NCI-H146 treated with DMSO at 0.1 percent for 48 hours (cell line): ENCODE results near the gene ARID3C.

ENCODE experiments used
- DNase-seq: peaks from one replicate; lab custom pipeline; 2025; ENCODE audit not compliant: unreplicated experiment; lab: John Stamatoyannopoulos, UW

The ARID3C gene

GRCh38 chr9:34578241-34579103 is 50.4 kb downstream of the ARID3C start:
- DNase-seq = peak; percentile 49

- no peak for DNase-seq
Observed at GRCh38 chr9:34577400-34578240, 51.2 kb downstream of the ARID3C start.

- no peak for DNase-seq
Observed at GRCh38 chr9:34576597-34577399, 52.1 kb downstream of the ARID3C start.

- no peak for DNase-seq
Observed at GRCh38 chr9:34575862-34576596, 52.8 kb downstream of the ARID3C start.

DNA sequence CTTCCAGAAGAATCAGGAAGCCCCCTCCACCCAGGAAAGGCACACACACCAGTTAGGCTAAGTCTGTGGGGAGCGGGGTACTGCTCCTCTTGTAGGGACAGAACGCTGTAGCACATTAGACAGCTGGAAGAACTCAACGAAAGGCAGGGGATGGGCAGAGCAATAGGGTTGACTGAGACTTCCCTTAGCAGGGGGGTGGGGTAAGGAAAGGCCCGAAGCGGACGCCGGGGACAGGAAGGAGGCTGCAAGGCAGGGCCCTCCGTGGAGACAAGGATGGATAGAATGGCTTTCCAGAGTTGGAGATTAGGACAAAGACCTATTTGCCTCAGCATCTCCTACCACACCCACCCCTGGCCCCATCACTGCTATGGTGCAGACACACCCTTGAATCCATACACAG is 53.6 kb downstream of the ARID3C start:
- DNase-seq = no peak

- DNase-seq = no peak
Observed at GRCh38 chr9:34574571-34574970, 54.3 kb downstream of the ARID3C start.

GRCh38 chr9:34573599-34574325 is 55.1 kb downstream of the ARID3C start:
- no peak for DNase-seq

DNA sequence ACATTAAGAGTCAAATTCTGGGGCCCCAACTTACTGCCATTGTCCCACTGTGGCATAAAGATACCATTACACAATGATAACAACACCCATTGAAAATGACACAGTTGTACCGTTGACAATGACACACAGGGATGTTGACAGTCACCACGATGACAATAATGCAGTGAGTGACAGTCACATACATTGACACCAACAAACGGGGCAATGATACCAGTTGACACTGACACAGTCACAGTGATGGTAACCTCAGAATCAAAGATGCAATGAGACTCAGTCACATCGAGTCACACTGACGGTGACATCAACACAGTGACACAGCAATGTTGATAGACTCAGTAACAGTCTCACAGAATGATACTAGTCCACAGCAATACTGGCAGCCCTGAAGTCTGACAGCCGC is 56.2 kb downstream of the ARID3C start:
- DNase-seq = no peak

DNA sequence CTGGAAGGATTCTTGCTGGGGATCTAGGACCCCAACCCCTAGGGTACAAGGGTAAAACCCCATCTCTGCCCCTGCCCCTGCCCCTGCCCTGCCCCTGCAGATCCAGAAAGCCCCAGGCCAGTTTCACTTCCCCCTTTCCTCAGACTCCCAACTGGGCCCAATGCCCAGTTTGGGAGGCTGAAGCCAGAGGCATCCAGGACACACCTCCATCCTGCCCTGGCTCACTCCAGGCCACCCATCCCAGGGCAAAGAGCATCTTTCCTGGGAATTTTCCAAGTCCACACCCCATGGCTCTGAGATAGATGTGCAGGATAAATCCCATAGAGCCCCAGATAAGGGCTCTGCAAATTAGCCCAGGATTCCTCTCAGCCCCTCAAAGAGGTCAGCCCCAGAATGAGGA is 56.8 kb downstream of the ARID3C start:
- no peak for DNase-seq

- no peak for DNase-seq
Observed at GRCh38 chr9:34571481-34571810, 57.4 kb downstream of the ARID3C start.
